OCI-LY7 (cell line): ENCODE data around the gene DLEC1.

Experiments used
- CTCF ChIP-seq: fragments of 200-600 bp; sonication (generic); conservative IDR thresholded peaks from 2 replicates; pipeline ENCODE4 v1.5.1; 2014; ENCODE audit warnings: mild to moderate bottlenecking, antibody characterized with exemption, low read length, moderate library complexity, mixed read lengths
- EZH2phosphoT487 ChIP-seq: fragments of 200-600 bp; sonication (generic); IDR thresholded peaks from 2 replicates; pipeline ENCODE4 v1.6.1; 2018; ENCODE audit warnings: low read depth, borderline replicate concordance, mild to moderate bottlenecking, mixed run types, antibody characterized with exemption, low read length, moderate library complexity, mixed read lengths

- TF ChIP-seq CTCF (no peak), EZH2phosphoT487 (no peak)
Observed at GRCh38 chr3:38155825-38156224, 116.8 kb downstream of the DLEC1 start.
